ENCODE measurements around the gene OCSTAMP. TPM values are rescaled to one million over a fixed set of nuclear protein-coding genes. Genes with fewer than 3 reads are reported as not detected.

Gene OCSTAMP
- total and polyA plus RNA-seq, 2 donors (not counting 3 experiments of a cell fraction or from before 2014, with no cell fraction given): not detected

GRCh38 chr20:46546936-46547335 is 3.5 kb downstream of the OCSTAMP start:
- Histone ChIP-seq H3K9me1 (replicated peaks; ENCODE audit: control insufficient read depth, extremely low read depth, insufficient read depth, low read length) (no peaks in the 10 kb centered on the region), H3K27ac (ENCODE audit: insufficient read depth, low read depth, low read length) (no peak overlapping the region), H3K9ac (replicated peaks; ENCODE audit: extremely low read depth, insufficient read depth, low read length) (no peak overlapping the region), H4K20me1 (replicated peaks; ENCODE audit: control insufficient read depth, extremely low read depth, insufficient read depth, low read length) (no peaks in the 10 kb centered on the region), H3K27me3 (ENCODE audit: control insufficient read depth in 2 of 2, insufficient read depth in 2 of 2, low read length in 2 of 2) (no peaks in the 10 kb centered on the region), H3K4me3 (replicated peaks in 1 of 3; ENCODE audit: insufficient read depth in 1 of 3, low read depth in 1 of 3, low read length in 3 of 3) (no peak overlapping the region), H3K36me3 (ENCODE audit: control insufficient read depth in 2 of 2, extremely low read depth in 1 of 2, insufficient read depth in 2 of 2, low read length in 2 of 2) (no peaks in the 10 kb centered on the region), H3K4me2 (ENCODE audit: insufficient read depth, low read length) (no peak overlapping the region), H3K79me2 (ENCODE audit: control insufficient read depth, insufficient read depth, low read length) (no peaks in the 10 kb centered on the region), H2AFZ (ENCODE audit: low read depth, low read length) (no peak overlapping the region), H3K9me3 (replicated peaks; ENCODE audit: control insufficient read depth, insufficient read depth, low read length) (no peaks in the 10 kb centered on the region), H3K4me1 (ENCODE audit: control insufficient read depth, extremely low read depth, insufficient read depth, low read length) (no peaks in the 10 kb centered on the region)
- intact Hi-C loops (cut with micrococcal nuclease): no loop called here
- FAIRE-seq (no peak), DNase-seq (ENCODE audit: low read depth, low spot score) (no peak)
- dilution Hi-C loops (cut with MboI; ENCODE audit: extremely low pct_ligation_motif_present, low sequenced_read_pairs): no loop called here
- ChIA-PET POLR2A (no interaction called here), CTCF (no interaction called here)
- no TSS peak for BruUV-seq (replicated peaks)
- TF ChIP-seq EZH2 (IDR thresholded peaks at IDR 0.05; ENCODE audit: borderline replicate concordance, low read depth, low read length, severe bottlenecking) (no peak), JUN (IDR thresholded peaks at IDR 0.05; ENCODE audit: borderline replicate concordance, insufficient read depth, insufficient read length, low read depth) (no peak), CTCF (IDR thresholded peaks at IDR 0.05; ENCODE audit: extremely low read depth in 1 of 2, insufficient read depth in 1 of 2, low read depth in 1 of 2, low read length in 2 of 2) (no peak), MAX (IDR thresholded peaks at IDR 0.05; ENCODE audit: insufficient read depth, insufficient read length) (no peak), POLR2A (IDR thresholded peaks at IDR 0.05; ENCODE audit: low read depth, low read length) (no peak), POLR2AphosphoS5 (IDR thresholded peaks at IDR 0.05; ENCODE audit: insufficient read depth, low read depth, low read length) (no peak), FOS (IDR thresholded peaks at IDR 0.05; ENCODE audit: borderline replicate concordance, insufficient read depth, low read length) (no peak), GATA2 (IDR thresholded peaks at IDR 0.05; ENCODE audit: insufficient read depth, insufficient read length, low read depth, low read length) (no peak), MYC (IDR thresholded peaks at IDR 0.05; ENCODE audit: low read depth, low read length) (no peak)

Measured in endothelial cell of umbilical vein (primary cell).